ENCODE data around the gene THEMIS2.
A peak's percentile ranks its signal among the peaks of the same experiment; 100 is the strongest.
"Not testable (repeated sequence)": the region's sequence is repeated elsewhere in the genome, so short reads cannot be mapped to it uniquely, and the experiment has no call there.

Gene THEMIS2

GRCh38 chr1:27872059-27872801 lies at the start of gene THEMIS2:
Gene THEMIS2 (plus strand): TSS chr1:27872544. CDS start chr1:27872572, 28 bp downstream.
- DNase-seq: peak; percentile 88

GRCh38 chr1:27823784-27824183 lies 48.6 kb upstream of the THEMIS2 start:
- no peak for DNase-seq

GRCh38 chr1:27824411-27824810 lies 47.9 kb upstream of the THEMIS2 start:
- no peak for DNase-seq

GRCh38 chr1:27829339-27829960 lies 42.9 kb upstream of the THEMIS2 start:
- DNase-seq: not testable (repeated sequence)

GRCh38 chr1:27830621-27831440 lies 41.5 kb upstream of the THEMIS2 start, which contains the start of gene PPP1R8:
Gene PPP1R8 (plus strand): TSS chr1:27830782. CDS start chr1:27830836, 54 bp downstream.
- DNase-seq: peak; percentile 93

GRCh38 chr1:27831568-27832410 lies 40.6 kb upstream of the THEMIS2 start:
- no peak for DNase-seq

GRCh38 chr1:27832762-27833161 lies 39.6 kb upstream of the THEMIS2 start:
- no peak for DNase-seq

- DNase-seq: no peak
Observed at GRCh38 chr1:27833470-27833869, 38.9 kb upstream of the THEMIS2 start.

- no peak for DNase-seq
Observed at GRCh38 chr1:27835046-27835445, 37.3 kb upstream of the THEMIS2 start.

- DNase-seq: no peak
Observed at GRCh38 chr1:27835501-27835900, 36.8 kb upstream of the THEMIS2 start.

- no peak for DNase-seq
Observed at GRCh38 chr1:27849951-27850350, 22.4 kb upstream of the THEMIS2 start.

- no peak for DNase-seq
Observed at GRCh38 chr1:27855085-27855484, 17.3 kb upstream of the THEMIS2 start.

GRCh38 chr1:27856561-27857343 lies 15.6 kb upstream of the THEMIS2 start:
- no peak for DNase-seq

- DNase-seq: not testable (repeated sequence)
Observed at GRCh38 chr1:27857552-27857951, 14.8 kb upstream of the THEMIS2 start.

- peak; percentile 94 for DNase-seq
Observed at GRCh38 chr1:27858072-27858948, 14.0 kb upstream of the THEMIS2 start.

GRCh38 chr1:27858949-27859576 lies 13.3 kb upstream of the THEMIS2 start:
- no peak for DNase-seq

- no peak for DNase-seq
Observed at GRCh38 chr1:27861436-27861835, 10.9 kb upstream of the THEMIS2 start.

GRCh38 chr1:27862004-27862403 lies 10.3 kb upstream of the THEMIS2 start:
- no peak for DNase-seq

GRCh38 chr1:27862671-27863537 lies 9.4 kb upstream of the THEMIS2 start:
- no peak for DNase-seq
